ENCODE measurements around the gene PRSS33. TPM values are rescaled to one million over a fixed set of nuclear protein-coding genes. Genes with fewer than 3 reads are reported as not detected.

The PRSS33 gene
- total RNA-seq, 6 experiments from 2014 or later, result not detected

- no peak within 1 kb of the TSS for H3K4me3 Mint-ChIP-seq
- H3K4me1 Mint-ChIP-seq (ENCODE audit: low read depth), result no peaks in the 10 kb centered on the region
- TF ChIP-seq, protein P1, sequence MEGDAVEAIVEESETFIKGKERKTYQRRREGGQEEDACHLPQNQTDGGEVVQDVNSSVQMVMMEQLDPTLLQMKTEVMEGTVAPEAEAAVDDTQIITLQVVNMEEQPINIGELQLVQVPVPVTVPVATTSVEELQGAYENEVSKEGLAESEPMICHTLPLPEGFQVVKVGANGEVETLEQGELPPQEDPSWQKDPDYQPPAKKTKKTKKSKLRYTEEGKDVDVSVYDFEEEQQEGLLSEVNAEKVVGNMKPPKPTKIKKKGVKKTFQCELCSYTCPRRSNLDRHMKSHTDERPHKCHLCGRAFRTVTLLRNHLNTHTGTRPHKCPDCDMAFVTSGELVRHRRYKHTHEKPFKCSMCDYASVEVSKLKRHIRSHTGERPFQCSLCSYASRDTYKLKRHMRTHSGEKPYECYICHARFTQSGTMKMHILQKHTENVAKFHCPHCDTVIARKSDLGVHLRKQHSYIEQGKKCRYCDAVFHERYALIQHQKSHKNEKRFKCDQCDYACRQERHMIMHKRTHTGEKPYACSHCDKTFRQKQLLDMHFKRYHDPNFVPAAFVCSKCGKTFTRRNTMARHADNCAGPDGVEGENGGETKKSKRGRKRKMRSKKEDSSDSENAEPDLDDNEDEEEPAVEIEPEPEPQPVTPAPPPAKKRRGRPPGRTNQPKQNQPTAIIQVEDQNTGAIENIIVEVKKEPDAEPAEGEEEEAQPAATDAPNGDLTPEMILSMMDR (IDR thresholded peaks at IDR 0.05), result peak; percentile 43; the same call in 1 of the 2 replicates
- no peaks in the 10 kb centered on the region for H3K9me3 Mint-ChIP-seq
- H3K27me3 Mint-ChIP-seq (ENCODE audit: insufficient read depth), result peaks cover 38% of the 10 kb centered on the region
- no peak for DNase-seq
- no peaks in the 10 kb centered on the region for H3K36me3 Mint-ChIP-seq (ENCODE audit: low read depth)
- H3K27ac Mint-ChIP-seq, result no peak within 1 kb of the TSS
These were observed 29.5 kb upstream of the PRSS33 start, which contains the start of gene PRSS21 for GRCh38 chr16:2816751-2817339. Gene PRSS21 (plus strand): TSS chr16:2817237. CDS start chr16:2817269, 32 bp downstream.

- no peaks in the 10 kb centered on the region for H3K9me3 Mint-ChIP-seq
- no peak overlapping the region for H3K27ac Mint-ChIP-seq
- H3K36me3 Mint-ChIP-seq (ENCODE audit: low read depth), result no peaks in the 10 kb centered on the region
- DNase-seq, result no peak
- H3K27me3 Mint-ChIP-seq (ENCODE audit: insufficient read depth), result peaks cover 40% of the 10 kb centered on the region
- no peak overlapping the region for H3K4me3 Mint-ChIP-seq
- H3K4me1 Mint-ChIP-seq (ENCODE audit: low read depth), result no peaks in the 10 kb centered on the region
- TF ChIP-seq, protein P1 (IDR thresholded peaks at IDR 0.05), result no peak
These were observed 28.0 kb upstream of the PRSS33 start for GRCh38 chr16:2815299-2815771.

DNA sequence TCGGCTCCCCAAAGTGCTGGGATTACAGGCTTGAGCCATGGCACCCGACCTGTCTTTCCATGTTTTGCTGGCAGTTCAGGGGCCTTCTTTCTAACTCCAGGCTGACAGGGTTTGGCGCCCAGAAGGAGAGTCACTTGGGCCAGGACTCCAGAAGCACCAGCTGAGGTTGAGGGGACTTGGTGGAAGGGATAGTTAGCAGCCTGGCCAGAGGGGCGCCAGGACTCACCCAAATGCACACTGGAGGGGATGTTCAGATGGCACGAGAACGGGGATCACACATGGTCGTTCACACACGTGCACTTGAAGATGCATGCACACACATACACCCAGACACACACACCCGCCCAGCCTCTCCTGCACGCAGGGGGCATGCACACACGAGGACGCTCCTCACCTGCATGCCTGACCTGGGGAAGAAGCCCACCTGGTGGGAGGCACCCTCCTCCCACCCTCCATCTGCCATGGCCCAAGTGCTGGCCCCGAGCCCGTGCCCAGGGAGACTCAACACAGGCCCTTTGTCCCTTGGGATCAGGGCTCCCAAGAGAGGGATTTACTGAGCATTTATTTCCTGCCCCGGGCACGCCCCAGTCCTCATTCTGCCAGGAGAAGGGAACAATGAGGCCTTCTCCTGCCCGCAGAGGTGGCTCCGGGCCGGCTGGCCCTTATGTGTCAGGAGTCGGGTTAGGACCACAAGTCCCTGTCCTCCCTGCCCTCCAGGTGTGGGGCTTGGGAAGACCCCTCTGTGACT lies 27.4 kb upstream of the PRSS33 start:
- H3K36me3 Mint-ChIP-seq (ENCODE audit: low read depth), result no peaks in the 10 kb centered on the region
- no peak overlapping the region for H3K4me3 Mint-ChIP-seq
- H3K4me1 Mint-ChIP-seq (ENCODE audit: low read depth), result no peaks in the 10 kb centered on the region
- H3K9me3 Mint-ChIP-seq, result no peaks in the 10 kb centered on the region
- H3K27me3 Mint-ChIP-seq (ENCODE audit: insufficient read depth), result peaks cover 46% of the 10 kb centered on the region
- TF ChIP-seq, protein P1 (IDR thresholded peaks at IDR 0.05), result no peak
- DNase-seq, result no peak
- no peak overlapping the region for H3K27ac Mint-ChIP-seq

DNA sequence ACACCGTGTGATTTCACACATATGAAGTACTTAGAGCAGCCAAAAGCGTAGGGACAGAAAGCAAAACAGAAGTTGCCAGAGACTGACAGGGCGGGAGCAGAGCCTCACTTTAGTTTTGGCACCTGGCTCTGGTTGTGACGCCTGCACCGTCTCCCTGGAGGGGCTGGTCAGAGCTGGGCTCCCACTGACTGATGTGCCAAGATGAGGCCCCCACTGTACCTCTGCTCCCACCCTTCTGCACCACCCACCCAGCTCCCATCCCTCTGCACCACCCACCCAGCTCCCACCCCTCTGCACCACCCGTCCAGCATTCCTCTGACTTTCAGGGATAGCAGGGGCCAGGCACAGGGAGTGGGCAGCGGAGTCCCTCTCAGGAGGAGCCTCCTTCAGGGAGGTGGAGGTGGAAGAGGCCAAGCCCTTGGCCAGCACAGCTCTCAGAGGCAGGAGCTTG lies 26.4 kb upstream of the PRSS33 start:
- DNase-seq, result no peak
- TF ChIP-seq, protein P1 (IDR thresholded peaks at IDR 0.05), result no peak
- no peak overlapping the region for H3K27ac Mint-ChIP-seq
- H3K36me3 Mint-ChIP-seq (ENCODE audit: low read depth), result no peaks in the 10 kb centered on the region
- no peaks in the 10 kb centered on the region for H3K4me1 Mint-ChIP-seq (ENCODE audit: low read depth)
- no peak overlapping the region for H3K4me3 Mint-ChIP-seq
- H3K27me3 Mint-ChIP-seq (ENCODE audit: insufficient read depth), result peaks cover 42% of the 10 kb centered on the region
- H3K9me3 Mint-ChIP-seq, result peaks cover 7% of the 10 kb centered on the region; the same call in 1 of the 2 replicates

DNA sequence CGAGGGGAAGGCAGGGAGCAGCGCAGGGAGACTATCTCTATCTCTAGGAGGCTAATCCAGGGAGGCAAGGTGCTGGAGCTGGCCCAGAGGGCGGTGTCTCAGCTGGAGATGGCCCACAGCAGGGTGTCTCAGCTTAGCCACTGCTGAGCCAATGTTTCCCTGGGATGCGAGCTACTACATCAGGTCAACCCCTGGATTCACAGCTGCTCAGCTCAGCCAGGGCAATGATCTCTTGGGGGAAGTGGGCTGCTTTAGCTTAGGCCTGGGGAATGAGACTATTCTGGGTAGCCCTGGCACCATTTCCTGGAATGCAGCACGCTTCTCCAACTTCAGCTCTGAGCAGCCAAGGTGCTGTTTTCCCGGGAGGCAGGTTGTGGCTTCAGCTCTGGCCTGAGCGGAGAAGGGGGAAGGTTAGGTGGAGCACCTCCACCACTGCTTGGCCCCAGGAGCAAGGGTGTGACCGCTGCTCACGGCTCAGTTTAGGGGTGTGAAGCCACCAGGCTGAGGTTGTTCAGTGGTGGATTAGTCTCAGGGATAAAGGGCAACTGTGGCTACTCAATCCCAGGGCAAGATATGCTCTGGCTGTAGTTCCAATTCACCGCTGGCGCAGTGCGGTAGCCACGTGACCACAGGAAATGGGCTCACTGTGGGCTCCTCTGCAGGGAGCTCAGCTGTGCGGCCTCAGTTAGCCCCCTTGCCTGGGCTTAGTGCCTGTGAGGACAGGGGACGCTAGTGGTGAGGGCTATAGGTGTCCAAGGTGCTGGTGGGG lies 24.5 kb upstream of the PRSS33 start:
- TF ChIP-seq, protein P1 (IDR thresholded peaks at IDR 0.05), result no peak
- H3K4me3 Mint-ChIP-seq, result no peak overlapping the region
- peaks cover 51% of the 10 kb centered on the region for H3K27me3 Mint-ChIP-seq (ENCODE audit: insufficient read depth)
- no peak for DNase-seq
- H3K27ac Mint-ChIP-seq, result no peak overlapping the region
- no peaks in the 10 kb centered on the region for H3K4me1 Mint-ChIP-seq (ENCODE audit: low read depth)
- peaks cover 9% of the 10 kb centered on the region; the same call in 1 of the 2 replicates for H3K9me3 Mint-ChIP-seq
- H3K36me3 Mint-ChIP-seq (ENCODE audit: low read depth), result no peaks in the 10 kb centered on the region

Measured in HFFc6 (cell line).